Hematopoietic multipotent progenitor cell treated with erythropoietin and hydrocortisone succinate and interleukin-3 and kit ligand, for 17 days (in vitro differentiated cells): ENCODE results near the gene SLC20A1.

Experiments
- DNase-seq: peaks from one replicate; pipeline ENCODE4 v3.0.0-alpha.2; 2015; ENCODE audit warnings: low spot score

Gene SLC20A1

GRCh38 chr2:112709703-112710102 lies 64.0 kb downstream of the SLC20A1 start:
- DNase-seq, result no peak

- no peak for DNase-seq
Observed at GRCh38 chr2:112710956-112711750, 65.4 kb downstream of the SLC20A1 start.

GRCh38 chr2:112712465-112712864 lies 66.7 kb downstream of the SLC20A1 start:
- DNase-seq, result no peak

GRCh38 chr2:112712903-112713584 lies 67.3 kb downstream of the SLC20A1 start:
- no peak for DNase-seq
